Measurements from ENCODE around the gene REG4. TPM values are rescaled to one million over a fixed set of nuclear protein-coding genes. Genes with fewer than 3 reads are reported as not detected.
"Not testable (repeated sequence)": the region's sequence is repeated elsewhere in the genome, so short reads cannot be mapped to it uniquely, and the experiment has no call there.

The REG4 gene
- polyA plus RNA-seq, 1 of the 3 experiments (the other 2 are of a cell fraction): not detected

GRCh38 chr1:119853155-119853554 is 41.9 kb upstream of the REG4 start:
- H3K9ac ChIP-seq: no peak overlapping the region
- no peaks in the 10 kb centered on the region for H3K4me1 ChIP-seq (ENCODE audit: control insufficient read depth in 1 of 2, insufficient read depth in 2 of 2, low read depth in 1 of 2, low read length in 1 of 2)
- no peaks in the 10 kb centered on the region for H3F3A ChIP-seq (replicated peaks; ENCODE audit: insufficient read depth)
- no peak overlapping the region for H3K4me3 ChIP-seq (ENCODE audit: low read depth in 2 of 2, low read length in 1 of 2)
- no peaks in the 10 kb centered on the region; the same call in 1 of the 2 replicates for H3K27me3 ChIP-seq (ENCODE audit: insufficient read depth)
- H3K36me3 ChIP-seq (replicated peaks in 1 of 2; ENCODE audit: control insufficient read depth in 1 of 2, insufficient read depth in 2 of 2, low read length in 1 of 2): no peaks in the 10 kb centered on the region
- no peak for DNase-seq
- no peak overlapping the region for H3K4me2 ChIP-seq
- no peak overlapping the region for H3K27ac ChIP-seq (ENCODE audit: low read depth in 2 of 2, low read length in 1 of 2)
- H2AFZ ChIP-seq (ENCODE audit: low read depth): no peak overlapping the region
- ChIA-PET POLR2A (no interaction called here), CTCF (no interaction called here)
- H3K79me2 ChIP-seq (ENCODE audit: insufficient read depth): no peaks in the 10 kb centered on the region
- no peak for TF ChIP-seq YY1 (IDR thresholded peaks at IDR 0.05; ENCODE audit: low read depth)
- no peak for TF ChIP-seq SMC3 (IDR thresholded peaks at IDR 0.05; ENCODE audit: low read depth, low read length)
- TF ChIP-seq CHD2 (IDR thresholded peaks at IDR 0.05; ENCODE audit: low read length, partially characterized antibody): no peak
- TF ChIP-seq RXRA (IDR thresholded peaks at IDR 0.05; ENCODE audit: borderline replicate concordance, low read depth): no peak
- no peak for TF ChIP-seq MAX (IDR thresholded peaks at IDR 0.05; ENCODE audit: low read depth)
- TF ChIP-seq FOSL2 (IDR thresholded peaks at IDR 0.05; ENCODE audit: borderline replicate concordance, low read depth): no peak
- TF ChIP-seq GATA2 (CRISPR knock-in tag; IDR thresholded peaks at IDR 0.05): no peak
- H4K20me1 ChIP-seq (ENCODE audit: insufficient read depth): no peaks in the 10 kb centered on the region
- no peaks in the 10 kb centered on the region for H3K9me2 ChIP-seq
- WGBS (ENCODE audit: low lambda C conversion rate): 95% methylated on average over 17 of the region's 23 CpGs
- H3K9me3 ChIP-seq: no peaks in the 10 kb centered on the region

- not testable (repeated sequence) for H3K9me3 ChIP-seq; H2AFZ ChIP-seq (ENCODE audit: low read depth); H3K4me1 ChIP-seq (ENCODE audit: control insufficient read depth in 1 of 2, insufficient read depth in 2 of 2, low read depth in 1 of 2, low read length in 1 of 2); H3K9ac ChIP-seq; H3K36me3 ChIP-seq (replicated peaks in 1 of 2; ENCODE audit: control insufficient read depth in 1 of 2, insufficient read depth in 2 of 2, low read length in 1 of 2); H3K79me2 ChIP-seq (ENCODE audit: insufficient read depth); H3K4me2 ChIP-seq; H3K9me2 ChIP-seq; H4K20me1 ChIP-seq (ENCODE audit: insufficient read depth); H3K4me3 ChIP-seq (ENCODE audit: low read depth in 2 of 2, low read length in 1 of 2); H3F3A ChIP-seq (replicated peaks; ENCODE audit: insufficient read depth); DNase-seq; H3K27ac ChIP-seq (ENCODE audit: low read depth in 2 of 2, low read length in 1 of 2); H3K27me3 ChIP-seq (ENCODE audit: insufficient read depth)
- ChIA-PET POLR2A (interaction anchor here (0.6 kb wide), 1 partner anchor 81 kb away, joined by 3 read pairs; no protein-coding TSS in a partner anchor), CTCF (interaction anchor here (1.0 to 1.5 kb wide), 3 partner anchors 17 to 36 kb away, joined by 3 read pairs; no protein-coding TSS in a partner anchor)
- TF ChIP-seq CTCF (IDR thresholded peaks at IDR 0.05): peak; percentile 52
- 53% methylated on average over 6 of the region's 6 CpGs for WGBS (ENCODE audit: low lambda C conversion rate)
Observed at GRCh38 chr1:119844206-119844605, 32.9 kb upstream of the REG4 start.

- ChIA-PET CTCF (no interaction called here), POLR2A (no interaction called here)
- Histone ChIP-seq H3K9me2 (no peaks in the 10 kb centered on the region), H3F3A (replicated peaks; ENCODE audit: insufficient read depth) (no peaks in the 10 kb centered on the region), H2AFZ (ENCODE audit: low read depth) (no peak overlapping the region), H3K4me3 (ENCODE audit: low read depth in 2 of 2, low read length in 1 of 2) (no peak overlapping the region), H4K20me1 (ENCODE audit: insufficient read depth) (no peaks in the 10 kb centered on the region), H3K9ac (no peak overlapping the region), H3K4me1 (ENCODE audit: control insufficient read depth in 1 of 2, insufficient read depth in 2 of 2, low read depth in 1 of 2, low read length in 1 of 2) (no peaks in the 10 kb centered on the region), H3K27me3 (ENCODE audit: insufficient read depth) (peaks cover 4% of the 10 kb centered on the region), H3K27ac (ENCODE audit: low read depth in 2 of 2, low read length in 1 of 2) (no peak overlapping the region), H3K4me2 (no peak overlapping the region), H3K79me2 (ENCODE audit: insufficient read depth) (no peaks in the 10 kb centered on the region), H3K9me3 (no peaks in the 10 kb centered on the region), H3K36me3 (replicated peaks in 1 of 2; ENCODE audit: control insufficient read depth in 1 of 2, insufficient read depth in 2 of 2, low read length in 1 of 2) (no peaks in the 10 kb centered on the region)
- no peak for DNase-seq
- TF ChIP-seq IRF3 (IDR thresholded peaks at IDR 0.05; ENCODE audit: low read depth, low read length) (no peak), RFX5 (IDR thresholded peaks at IDR 0.05; ENCODE audit: low read length) (no peak), CHD2 (IDR thresholded peaks at IDR 0.05; ENCODE audit: low read length, partially characterized antibody) (no peak), RAD21 (IDR thresholded peaks at IDR 0.05; ENCODE audit: low read length) (no peak), MEF2A (IDR thresholded peaks at IDR 0.05; ENCODE audit: borderline replicate concordance, low read depth) (no peak), YY1 (IDR thresholded peaks at IDR 0.05; ENCODE audit: low read depth) (no peak), SIN3A (IDR thresholded peaks at IDR 0.05; ENCODE audit: borderline replicate concordance, low read depth, low read length) (no peak), FOXM1 (IDR thresholded peaks at IDR 0.05; ENCODE audit: low read depth) (no peak), EZH2phosphoT487 (IDR thresholded peaks at IDR 0.05; ENCODE audit: borderline replicate concordance, low read depth) (no peak)
- 50% methylated on average over 4 of the region's 6 CpGs for WGBS (ENCODE audit: low lambda C conversion rate)
Observed at GRCh38 chr1:119841306-119841705, 30.0 kb upstream of the REG4 start.

Data from SK-N-SH (cell line).